ENCODE measurements around the gene RGL1.

RGL1 gene

GRCh38 chr1:183810121-183810520, 5.2 kb downstream of the RGL1 start:
- no peak for TF ChIP-seq CTCF (IDR thresholded peaks at IDR 0.05; ENCODE audit: control insufficient read depth, insufficient read depth, low read depth, low read length, missing control alignments)
- H3K4me3 ChIP-seq (ENCODE audit: control insufficient read depth, low read depth, low read length) = no peak overlapping the region
- no peak for DNase-seq (ENCODE audit: low read depth)

- TF ChIP-seq CTCF (IDR thresholded peaks at IDR 0.05; ENCODE audit: control insufficient read depth, insufficient read depth, low read depth, low read length, missing control alignments) = no peak
- no peak overlapping the region for H3K4me3 ChIP-seq (ENCODE audit: control insufficient read depth, low read depth, low read length)
- DNase-seq (ENCODE audit: low read depth) = no peak
These were observed 6.0 kb downstream of the RGL1 start for GRCh38 chr1:183810756-183811544.

GRCh38 chr1:183812128-183812527, 7.2 kb downstream of the RGL1 start:
- no peak for TF ChIP-seq CTCF (IDR thresholded peaks at IDR 0.05; ENCODE audit: control insufficient read depth, insufficient read depth, low read depth, low read length, missing control alignments)
- H3K4me3 ChIP-seq (ENCODE audit: control insufficient read depth, low read depth, low read length) = no peak overlapping the region
- DNase-seq (ENCODE audit: low read depth) = no peak

DNA sequence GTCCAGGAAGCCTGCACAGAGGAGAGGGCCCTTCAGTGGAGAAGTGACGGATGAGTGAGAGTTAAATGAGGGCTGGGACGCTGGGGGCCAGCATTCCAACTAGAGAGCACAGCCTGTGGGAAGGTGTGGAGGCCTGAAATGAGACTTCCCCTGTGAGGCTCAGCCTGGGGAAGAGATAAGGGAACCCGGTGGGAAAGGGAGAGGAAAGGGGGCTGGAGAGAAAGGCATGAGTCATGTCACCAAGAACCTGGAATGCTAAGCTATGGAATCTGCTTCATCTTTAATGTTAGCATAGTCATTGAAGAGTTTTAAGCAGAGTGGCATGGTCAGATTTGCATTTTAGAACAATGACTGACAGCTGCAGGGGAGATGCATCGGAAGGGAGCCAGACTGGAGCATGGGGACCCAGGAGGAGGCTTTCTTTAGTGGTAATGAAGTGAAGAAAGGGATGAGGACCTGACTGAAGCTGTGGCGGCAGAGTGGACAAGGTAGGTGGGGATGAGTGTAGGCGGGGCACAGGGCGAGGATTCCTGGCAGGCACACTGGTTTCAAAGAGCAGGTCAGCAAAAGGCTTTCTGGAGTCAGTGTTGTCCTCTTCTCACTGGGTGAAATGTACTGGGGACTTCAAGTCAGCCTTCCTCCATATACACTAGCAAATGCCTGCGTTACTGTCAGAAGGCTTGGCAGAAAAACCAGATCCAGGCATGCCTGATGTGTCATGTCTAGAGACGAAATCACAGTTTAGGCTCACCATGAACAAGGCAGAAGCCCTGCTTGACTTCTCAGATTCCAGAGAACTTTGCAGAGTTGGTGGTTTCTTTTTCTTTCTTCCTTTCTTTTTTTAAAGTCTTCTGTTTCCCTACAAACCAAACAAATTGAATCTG, 8.0 kb downstream of the RGL1 start:
- H3K4me3 ChIP-seq (ENCODE audit: control insufficient read depth, low read depth, low read length) = no peak overlapping the region
- no peak for DNase-seq (ENCODE audit: low read depth)
- no peak for TF ChIP-seq CTCF (IDR thresholded peaks at IDR 0.05; ENCODE audit: control insufficient read depth, insufficient read depth, low read depth, low read length, missing control alignments)

GRCh38 chr1:183814121-183814681, 9.3 kb downstream of the RGL1 start:
- no peak for DNase-seq (ENCODE audit: low read depth)
- no peak for TF ChIP-seq CTCF (IDR thresholded peaks at IDR 0.05; ENCODE audit: control insufficient read depth, insufficient read depth, low read depth, low read length, missing control alignments)
- no peak overlapping the region for H3K4me3 ChIP-seq (ENCODE audit: control insufficient read depth, low read depth, low read length)

- TF ChIP-seq CTCF (IDR thresholded peaks at IDR 0.05; ENCODE audit: control insufficient read depth, insufficient read depth, low read depth, low read length, missing control alignments) = no peak
- no peak overlapping the region for H3K4me3 ChIP-seq (ENCODE audit: control insufficient read depth, low read depth, low read length)
- no peak for DNase-seq (ENCODE audit: low read depth)
These were observed 11.2 kb downstream of the RGL1 start for GRCh38 chr1:183816110-183816509.

Data from AG09309 (cell line).